Smooth muscle cell (in vitro differentiated cells): Measurements from ENCODE around the gene ZDHHC1. TPM values are rescaled to one million over a fixed set of nuclear protein-coding genes. Genes with fewer than 3 reads are reported as not detected.

ENCODE experiments used
- DNase-seq: peaks from one replicate; lab custom pipeline; 2025; ENCODE audit not compliant: unreplicated experiment; lab: John Stamatoyannopoulos, UW
- H2AFZ ChIP-seq: fragments of 200-600 bp; sonication (generic); 2 replicates; pipeline ENCODE4 v1.6.0; 2016; ENCODE audit warnings: antibody characterized with exemption, low read depth, mild to moderate bottlenecking
- H3F3A ChIP-seq: fragments of 200-600 bp; sonication (generic); 2 replicates; pipeline ENCODE4 v1.6.0; 2017; ENCODE audit warnings: antibody characterized with exemption, low read depth
- H3K27ac ChIP-seq: fragments of 200-600 bp; sonication (generic); 2 replicates; pipeline ENCODE4 v1.5.1; 2016; ENCODE audit warnings: low read depth, mild to moderate bottlenecking
- H3K27me3 ChIP-seq: fragments of 200-600 bp; sonication (generic); 2 replicates; pipeline ENCODE4 v1.6.1; 2016; ENCODE audit warnings: low read depth, mild to moderate bottlenecking
- H3K36me3 ChIP-seq: fragments of 200-600 bp; sonication (generic); 2 replicates; pipeline ENCODE4 v1.5.1; 2016; ENCODE audit warnings: low read depth
- H3K4me1 ChIP-seq: fragments of 200-600 bp; sonication (generic); 2 replicates; pipeline ENCODE4 v1.5.1; 2016; ENCODE audit warnings: low read depth
- H3K4me2 ChIP-seq: fragments of 200-600 bp; sonication (generic); 2 replicates; pipeline ENCODE4 v1.6.0; 2016; ENCODE audit warnings: mild to moderate bottlenecking
- H3K4me3 ChIP-seq: fragments of 200-600 bp; sonication (generic); 2 replicates; pipeline ENCODE4 v1.5.1; 2016; ENCODE audit warnings: mild to moderate bottlenecking
- H3K79me2 ChIP-seq: fragments of 200-600 bp; sonication (generic); 2 replicates; pipeline ENCODE4 v1.6.0; 2016; ENCODE audit warnings: low read depth, mild to moderate bottlenecking
- H3K9ac ChIP-seq: fragments of 200-600 bp; sonication (generic); 2 replicates; pipeline ENCODE4 v1.6.0; 2016; ENCODE audit warnings: low read depth
- H3K9me3 ChIP-seq: fragments of 200-600 bp; sonication (generic); replicated peaks from 2 replicates; pipeline ENCODE4 v1.5.1; 2016; ENCODE audit warnings: low read depth
- H4K20me1 ChIP-seq: fragments of 200-600 bp; sonication (generic); 2 replicates; pipeline ENCODE4 v1.6.0; 2016; ENCODE audit warnings: low read depth
- CTCF ChIP-seq: fragments of 200-600 bp; sonication (generic); IDR thresholded peaks from 2 replicates; pipeline ENCODE4 v1.5.1; 2017; ENCODE audit warnings: borderline replicate concordance, mild to moderate bottlenecking, antibody characterized with exemption; ENCODE audit not compliant: insufficient read depth, poor library complexity, severe bottlenecking
- WGBS: methylation state at CpG from one replicate; pipeline ENCODE4 v1.1.7; 2016; ENCODE audit warnings: low lambda C conversion rate; 5-methylcytosine and 5-hydroxymethylcytosine counted together
- polyA plus RNA-seq: library from polyadenylated mRNA; unstranded; fragments of >200 nt; fragmentation: Nextera tagmentation; extraction: Ambion mirVana; gene quantifications from 2 replicates; pipeline ENCODE4 v1.2.1, GENCODE V29; 2016
- total RNA-seq: library from RNA; depleted of rRNA; stranded (reverse); fragments of >200 nt; gene quantifications from 2 replicates; pipeline ENCODE4 v1.2.3, GENCODE V29; 2014

The ZDHHC1 gene
- total and polyA plus RNA-seq, 2 experiments from 2014 or later = 7.9 to 15.7 TPM

- Histone ChIP-seq H3K9ac (no peak within 1 kb of the TSS), H3K27me3 (peaks cover 43% of the 10 kb centered on the region), H3F3A (no peaks in the 10 kb centered on the region), H3K36me3 (no peaks in the 10 kb centered on the region), H3K4me2 (peak within 1 kb of the TSS; percentile 83), H3K4me3 (peak within 1 kb of the TSS; percentile 45), H4K20me1 (no peaks in the 10 kb centered on the region), H3K27ac (no peak within 1 kb of the TSS), H2AFZ (no peak within 1 kb of the TSS), H3K9me3 (no peaks in the 10 kb centered on the region), H3K4me1 (peaks cover 10% of the 10 kb centered on the region), H3K79me2 (no peaks in the 10 kb centered on the region)
- no peak for TF ChIP-seq CTCF
- 4% methylated on average over 46 of the region's 87 CpGs for WGBS
- DNase-seq = peak; percentile 17
Observed at GRCh38 chr16:67430977-67431774, 14.9 kb upstream of the ZDHHC1 start, which contains the start of gene HSD11B2. TSS of gene HSD11B2 (plus strand) at chr16:67431121. CDS start at chr16:67431249, 128 bp downstream.

- H3F3A ChIP-seq = no peaks in the 10 kb centered on the region
- peaks cover 10% of the 10 kb centered on the region for H3K4me1 ChIP-seq
- no peak for TF ChIP-seq CTCF
- H3K27ac ChIP-seq = no peak overlapping the region
- no peak overlapping the region for H2AFZ ChIP-seq
- DNase-seq = no peak
- no peaks in the 10 kb centered on the region for H4K20me1 ChIP-seq
- no peak overlapping the region for H3K9ac ChIP-seq
- H3K4me3 ChIP-seq = peak overlapping the region; percentile 45
- WGBS = 2% methylated on average over 45 of the region's 53 CpGs
- H3K79me2 ChIP-seq = no peaks in the 10 kb centered on the region
- H3K4me2 ChIP-seq = peak overlapping the region; percentile 83
- peaks cover 50% of the 10 kb centered on the region for H3K27me3 ChIP-seq
- no peaks in the 10 kb centered on the region for H3K36me3 ChIP-seq
- no peaks in the 10 kb centered on the region for H3K9me3 ChIP-seq
Observed at GRCh38 chr16:67430504-67430976, 14.3 kb upstream of the ZDHHC1 start.

DNA sequence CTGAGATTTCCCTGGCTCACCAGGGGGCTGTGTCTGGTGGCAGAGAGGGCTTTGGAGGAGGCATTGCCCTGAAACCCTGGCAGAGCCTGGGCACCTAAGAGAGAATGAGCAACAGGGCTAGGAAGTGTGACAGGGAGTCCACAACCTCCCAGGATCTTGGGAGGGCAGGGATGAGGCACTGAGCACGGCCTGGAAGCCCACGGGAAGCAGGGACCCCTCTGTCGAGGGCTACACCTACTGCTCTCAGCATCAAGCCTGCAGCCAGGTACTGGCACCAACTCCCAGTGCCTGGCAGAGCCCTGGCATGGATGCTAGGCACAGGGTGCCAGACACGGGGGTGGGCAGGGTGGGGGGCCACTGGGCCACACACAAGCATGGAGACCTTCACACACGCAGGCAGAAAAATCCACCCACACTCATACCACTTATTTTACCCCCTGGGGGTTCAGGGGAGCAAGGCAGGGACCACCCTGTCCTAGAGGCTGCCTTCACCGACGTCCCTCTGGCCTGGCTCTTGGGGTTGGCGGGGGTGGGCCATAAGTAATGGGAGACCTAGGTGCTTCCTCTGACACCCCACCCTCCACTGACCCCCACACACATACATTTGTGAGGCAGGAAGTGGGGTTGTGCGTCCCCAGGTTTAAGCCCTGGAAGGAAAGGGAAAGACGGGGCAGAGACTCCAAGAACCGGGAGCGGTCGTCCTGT, 13.7 kb upstream of the ZDHHC1 start:
- H3K36me3 ChIP-seq = no peaks in the 10 kb centered on the region
- H3K4me2 ChIP-seq = peak overlapping the region; percentile 83
- H3K9me3 ChIP-seq = no peaks in the 10 kb centered on the region
- WGBS = 46% methylated on average over 13 of the region's 13 CpGs
- peak overlapping the region; percentile 45 for H3K4me3 ChIP-seq
- no peak for TF ChIP-seq CTCF
- H3F3A ChIP-seq = no peaks in the 10 kb centered on the region
- H4K20me1 ChIP-seq = no peaks in the 10 kb centered on the region
- no peaks in the 10 kb centered on the region for H3K79me2 ChIP-seq
- no peak for DNase-seq
- peaks cover 53% of the 10 kb centered on the region for H3K27me3 ChIP-seq
- peaks cover 12% of the 10 kb centered on the region for H3K4me1 ChIP-seq
- no peak overlapping the region for H2AFZ ChIP-seq
- H3K9ac ChIP-seq = no peak overlapping the region
- no peak overlapping the region for H3K27ac ChIP-seq
